Measurements from ENCODE around the gene PREPL.

The PREPL gene

GRCh38 chr2:44347526-44347925 lies 13.8 kb downstream of the PREPL start:
- peaks cover 16 to 19% of the 10 kb centered on the region in 2 donors for H3K36me3 ChIP-seq (ENCODE audit: control insufficient read depth in 1 of 2, insufficient read depth in 2 of 2, low read length in 2 of 2)
- H3K4me1 ChIP-seq (ENCODE audit: control insufficient read depth in 1 of 2, insufficient read depth in 2 of 2, low read length in 2 of 2): peaks cover 3 to 23% of the 10 kb centered on the region in 2 donors
- no peaks in the 10 kb centered on the region for H3K9me3 ChIP-seq (ENCODE audit: control insufficient read depth in 1 of 2, low read length in 2 of 2)
- H3K27ac ChIP-seq (ENCODE audit: low read length): no peak overlapping the region
- H3K4me3 ChIP-seq (ENCODE audit: low read depth in 1 of 2, low read length in 2 of 2): no peak overlapping the region
- no peaks in the 10 kb centered on the region for H3K27me3 ChIP-seq (ENCODE audit: low read depth, low read length)

- Histone ChIP-seq H3K4me3 (ENCODE audit: low read depth in 1 of 2, low read length in 2 of 2) (no peak overlapping the region), H3K9me3 (ENCODE audit: control insufficient read depth in 1 of 2, low read length in 2 of 2) (no peaks in the 10 kb centered on the region), H3K27ac (ENCODE audit: low read length) (no peak overlapping the region), H3K4me1 (ENCODE audit: control insufficient read depth in 1 of 2, insufficient read depth in 2 of 2, low read length in 2 of 2) (peaks cover 3 to 7% of the 10 kb centered on the region in 2 donors), H3K36me3 (ENCODE audit: control insufficient read depth in 1 of 2, insufficient read depth in 2 of 2, low read length in 2 of 2) (peaks cover 27 to 40% of the 10 kb centered on the region in 2 donors), H3K27me3 (ENCODE audit: low read depth, low read length) (no peaks in the 10 kb centered on the region)
These were observed 18.4 kb downstream of the PREPL start for GRCh38 chr2:44342854-44343253.

GRCh38 chr2:44335806-44336538 lies 25.3 kb downstream of the PREPL start:
- Histone ChIP-seq H3K36me3 (ENCODE audit: control insufficient read depth in 1 of 2, insufficient read depth in 2 of 2, low read length in 2 of 2) (peaks cover 35 to 37% of the 10 kb centered on the region in 2 donors), H3K4me1 (ENCODE audit: control insufficient read depth in 1 of 2, insufficient read depth in 2 of 2, low read length in 2 of 2) (peaks cover 0 to 7% of the 10 kb centered on the region in 2 donors), H3K27me3 (ENCODE audit: low read depth, low read length) (no peaks in the 10 kb centered on the region), H3K4me3 (ENCODE audit: low read depth in 1 of 2, low read length in 2 of 2) (no peak overlapping the region), H3K27ac (ENCODE audit: low read length) (no peak overlapping the region), H3K9me3 (ENCODE audit: control insufficient read depth in 1 of 2, low read length in 2 of 2) (no peaks in the 10 kb centered on the region)

- H3K27me3 ChIP-seq (ENCODE audit: low read depth, low read length): no peaks in the 10 kb centered on the region
- H3K27ac ChIP-seq (ENCODE audit: low read length): no peak overlapping the region
- H3K4me1 ChIP-seq (ENCODE audit: control insufficient read depth in 1 of 2, insufficient read depth in 2 of 2, low read length in 2 of 2): peaks cover 0 to 7% of the 10 kb centered on the region in 2 donors
- H3K4me3 ChIP-seq (ENCODE audit: low read depth in 1 of 2, low read length in 2 of 2): no peak overlapping the region
- no peaks in the 10 kb centered on the region for H3K9me3 ChIP-seq (ENCODE audit: control insufficient read depth in 1 of 2, low read length in 2 of 2)
- H3K36me3 ChIP-seq (ENCODE audit: control insufficient read depth in 1 of 2, insufficient read depth in 2 of 2, low read length in 2 of 2): peaks cover 30 to 37% of the 10 kb centered on the region in 2 donors
These were observed 27.3 kb downstream of the PREPL start for GRCh38 chr2:44333994-44334393.

GRCh38 chr2:44330801-44331200 lies 30.5 kb downstream of the PREPL start:
- H3K27me3 ChIP-seq (ENCODE audit: low read depth, low read length): no peaks in the 10 kb centered on the region
- peaks cover 0 to 7% of the 10 kb centered on the region in 2 donors for H3K4me1 ChIP-seq (ENCODE audit: control insufficient read depth in 1 of 2, insufficient read depth in 2 of 2, low read length in 2 of 2)
- no peak overlapping the region for H3K4me3 ChIP-seq (ENCODE audit: low read depth in 1 of 2, low read length in 2 of 2)
- H3K27ac ChIP-seq (ENCODE audit: low read length): no peak overlapping the region
- H3K36me3 ChIP-seq (ENCODE audit: control insufficient read depth in 1 of 2, insufficient read depth in 2 of 2, low read length in 2 of 2): peaks cover 23 to 34% of the 10 kb centered on the region in 2 donors
- H3K9me3 ChIP-seq (ENCODE audit: control insufficient read depth in 1 of 2, low read length in 2 of 2): no peaks in the 10 kb centered on the region

- Histone ChIP-seq H3K4me3 (ENCODE audit: low read depth in 1 of 2, low read length in 2 of 2) (no peak overlapping the region), H3K36me3 (ENCODE audit: control insufficient read depth in 1 of 2, insufficient read depth in 2 of 2, low read length in 2 of 2) (peaks cover 23 to 43% of the 10 kb centered on the region in 2 donors), H3K27ac (ENCODE audit: low read length) (no peak overlapping the region), H3K4me1 (ENCODE audit: control insufficient read depth in 1 of 2, insufficient read depth in 2 of 2, low read length in 2 of 2) (peaks cover 0 to 16% of the 10 kb centered on the region in 2 donors), H3K27me3 (ENCODE audit: low read depth, low read length) (no peaks in the 10 kb centered on the region), H3K9me3 (ENCODE audit: control insufficient read depth in 1 of 2, low read length in 2 of 2) (no peaks in the 10 kb centered on the region)
These were observed 32.0 kb downstream of the PREPL start for GRCh38 chr2:44329343-44329742.

GRCh38 chr2:44328750-44329149 lies 32.5 kb downstream of the PREPL start:
- Histone ChIP-seq H3K4me1 (ENCODE audit: control insufficient read depth in 1 of 2, insufficient read depth in 2 of 2, low read length in 2 of 2) (peaks cover 0 to 10% of the 10 kb centered on the region in 2 donors), H3K36me3 (ENCODE audit: control insufficient read depth in 1 of 2, insufficient read depth in 2 of 2, low read length in 2 of 2) (peaks cover 23 to 47% of the 10 kb centered on the region in 2 donors), H3K4me3 (ENCODE audit: low read depth in 1 of 2, low read length in 2 of 2) (no peak overlapping the region), H3K27me3 (ENCODE audit: low read depth, low read length) (no peaks in the 10 kb centered on the region), H3K27ac (ENCODE audit: low read length) (no peak overlapping the region), H3K9me3 (ENCODE audit: control insufficient read depth in 1 of 2, low read length in 2 of 2) (no peaks in the 10 kb centered on the region)

GRCh38 chr2:44326548-44327264 lies 34.6 kb downstream of the PREPL start:
- Histone ChIP-seq H3K4me1 (ENCODE audit: control insufficient read depth in 1 of 2, insufficient read depth in 2 of 2, low read length in 2 of 2) (peaks cover 0 to 9% of the 10 kb centered on the region in 2 donors), H3K36me3 (ENCODE audit: control insufficient read depth in 1 of 2, insufficient read depth in 2 of 2, low read length in 2 of 2) (peaks cover 34 to 63% of the 10 kb centered on the region in 2 donors), H3K27ac (ENCODE audit: low read length) (no peak overlapping the region), H3K4me3 (ENCODE audit: low read depth in 1 of 2, low read length in 2 of 2) (no peak overlapping the region), H3K9me3 (ENCODE audit: control insufficient read depth in 1 of 2, low read length in 2 of 2) (no peaks in the 10 kb centered on the region), H3K27me3 (ENCODE audit: low read depth, low read length) (no peaks in the 10 kb centered on the region)

GRCh38 chr2:44325897-44326296 lies 35.4 kb downstream of the PREPL start:
- Histone ChIP-seq H3K4me3 (ENCODE audit: low read depth in 1 of 2, low read length in 2 of 2) (no peak overlapping the region), H3K27ac (ENCODE audit: low read length) (no peak overlapping the region), H3K9me3 (ENCODE audit: control insufficient read depth in 1 of 2, low read length in 2 of 2) (no peaks in the 10 kb centered on the region), H3K27me3 (ENCODE audit: low read depth, low read length) (no peaks in the 10 kb centered on the region), H3K4me1 (ENCODE audit: control insufficient read depth in 1 of 2, insufficient read depth in 2 of 2, low read length in 2 of 2) (peaks cover 0 to 9% of the 10 kb centered on the region in 2 donors), H3K36me3 (ENCODE audit: control insufficient read depth in 1 of 2, insufficient read depth in 2 of 2, low read length in 2 of 2) (peaks cover 35 to 67% of the 10 kb centered on the region in 2 donors)

GRCh38 chr2:44324971-44325426 lies 36.3 kb downstream of the PREPL start:
- H3K36me3 ChIP-seq (ENCODE audit: control insufficient read depth in 1 of 2, insufficient read depth in 2 of 2, low read length in 2 of 2): peaks cover 44 to 72% of the 10 kb centered on the region in 2 donors
- H3K27me3 ChIP-seq (ENCODE audit: low read depth, low read length): no peaks in the 10 kb centered on the region
- no peaks in the 10 kb centered on the region for H3K9me3 ChIP-seq (ENCODE audit: control insufficient read depth in 1 of 2, low read length in 2 of 2)
- H3K27ac ChIP-seq (ENCODE audit: low read length): no peak overlapping the region
- H3K4me1 ChIP-seq (ENCODE audit: control insufficient read depth in 1 of 2, insufficient read depth in 2 of 2, low read length in 2 of 2): peaks cover 0 to 9% of the 10 kb centered on the region in 2 donors
- H3K4me3 ChIP-seq (ENCODE audit: low read depth in 1 of 2, low read length in 2 of 2): no peak overlapping the region

- H3K4me1 ChIP-seq (ENCODE audit: control insufficient read depth in 1 of 2, insufficient read depth in 2 of 2, low read length in 2 of 2): peaks cover 0 to 9% of the 10 kb centered on the region in 2 donors
- no peaks in the 10 kb centered on the region for H3K27me3 ChIP-seq (ENCODE audit: low read depth, low read length)
- no peaks in the 10 kb centered on the region for H3K9me3 ChIP-seq (ENCODE audit: control insufficient read depth in 1 of 2, low read length in 2 of 2)
- no peak overlapping the region for H3K27ac ChIP-seq (ENCODE audit: low read length)
- H3K4me3 ChIP-seq (ENCODE audit: low read depth in 1 of 2, low read length in 2 of 2): no peak overlapping the region
- peaks cover 44 to 63% of the 10 kb centered on the region in 2 donors for H3K36me3 ChIP-seq (ENCODE audit: control insufficient read depth in 1 of 2, insufficient read depth in 2 of 2, low read length in 2 of 2)
These were observed 39.9 kb downstream of the PREPL start for GRCh38 chr2:44321360-44321759.

Measured in muscle layer of duodenum (tissue), 2 donors.